DOHH2 (cell line): ENCODE measurements around the gene OR5AL1.

Experiments
- H3F3A ChIP-seq: fragments of 200-600 bp; sonication (generic), shearing (Covaris generic); 2 replicates; pipeline ENCODE4 v1.6.0; 2016; ENCODE audit warnings: antibody characterized with exemption, mild to moderate bottlenecking; ENCODE audit not compliant: control insufficient read depth, insufficient read depth
- H3K27ac ChIP-seq: fragments of 200-600 bp; sonication (generic); 2 replicates; pipeline ENCODE4 v1.5.1; 2014; ENCODE audit warnings: low read depth, mild to moderate bottlenecking, low read length, moderate library complexity
- H3K27me3 ChIP-seq: fragments of 200-600 bp; sonication (generic); 2 replicates; pipeline ENCODE4 v1.6.1; 2014; ENCODE audit warnings: mild to moderate bottlenecking, low read length, mixed read lengths; ENCODE audit not compliant: control insufficient read depth
- H3K36me3 ChIP-seq: fragments of 200-600 bp; sonication (generic); 2 replicates; pipeline ENCODE4 v1.6.1; 2014; ENCODE audit warnings: mild to moderate bottlenecking, low read length, moderate library complexity, mixed read lengths; ENCODE audit not compliant: control insufficient read depth
- H3K4me1 ChIP-seq: fragments of 200-600 bp; sonication (generic); 2 replicates; pipeline ENCODE4 v1.6.1; 2014; ENCODE audit warnings: mild to moderate bottlenecking, low read length, mixed read lengths; ENCODE audit not compliant: control insufficient read depth
- H3K4me2 ChIP-seq: fragments of 200-600 bp; sonication (generic); 2 replicates; pipeline ENCODE4 v1.6.0; 2014; ENCODE audit warnings: mild to moderate bottlenecking, low read length, moderate library complexity
- H3K4me3 ChIP-seq: fragments of 200-600 bp; sonication (generic); 2 replicates; pipeline ENCODE4 v1.5.1; 2014; ENCODE audit warnings: mild to moderate bottlenecking, low read length, mixed read lengths
- H3K79me2 ChIP-seq: fragments of 200-600 bp; sonication (generic); 2 replicates; pipeline ENCODE4 v1.6.1; 2014; ENCODE audit warnings: mild to moderate bottlenecking, low read length, mixed read lengths; ENCODE audit not compliant: control insufficient read depth
- H3K9me2 ChIP-seq: fragments of 200-600 bp; sonication (generic); replicated peaks from 2 replicates; pipeline ENCODE4 v1.6.1; 2014; ENCODE audit warnings: mild to moderate bottlenecking, low read length, mixed read lengths; ENCODE audit not compliant: control insufficient read depth
- H3K9me3 ChIP-seq: fragments of 200-600 bp; sonication (generic); 2 replicates; pipeline ENCODE4 v1.6.1; 2014; ENCODE audit warnings: antibody characterized with exemption, low read length, mixed read lengths; ENCODE audit not compliant: control insufficient read depth, insufficient read depth
- H4K20me1 ChIP-seq: fragments of 200-600 bp; sonication (generic); 2 replicates; pipeline ENCODE4 v1.6.0; 2014; ENCODE audit warnings: low read depth, mild to moderate bottlenecking, antibody characterized with exemption, low read length, moderate library complexity; ENCODE audit not compliant: control insufficient read depth, insufficient read depth
- EZH2phosphoT487 ChIP-seq: fragments of 200-600 bp; sonication (generic); IDR thresholded peaks from 2 replicates; pipeline ENCODE4 v1.6.1; 2017; ENCODE audit warnings: borderline replicate concordance, mild to moderate bottlenecking, antibody characterized with exemption, low read length, moderate library complexity, mixed read lengths
- TF ChIP-seq, protein P1 (sequence below): fragments of 200-600 bp; sonication (generic); IDR thresholded peaks from one replicate; pipeline ENCODE4 v1.5.1; 2014; ENCODE audit warnings: antibody characterized with exemption, mild to moderate bottlenecking, low read depth, low read length; ENCODE audit not compliant: poor library complexity, severe bottlenecking

The OR5AL1 gene

GRCh38 chr11:56412396-56412795 lies at the start of gene OR5AL1:
TSS of gene OR5AL1 (plus strand) at chr11:56412696.
- Histone ChIP-seq H3K27ac (no peak within 1 kb of the TSS), H3K79me2 (no peaks in the 10 kb centered on the region), H3K4me1 (no peaks in the 10 kb centered on the region), H3F3A (no peaks in the 10 kb centered on the region), H3K4me2 (no peak within 1 kb of the TSS), H3K27me3 (no peaks in the 10 kb centered on the region), H3K9me3 (no peaks in the 10 kb centered on the region), H3K9me2 (no peaks in the 10 kb centered on the region; the same call in 1 of the 2 replicates), H4K20me1 (no peaks in the 10 kb centered on the region), H3K4me3 (no peak within 1 kb of the TSS), H3K36me3 (no peaks in the 10 kb centered on the region)
- TF ChIP-seq, protein P1, sequence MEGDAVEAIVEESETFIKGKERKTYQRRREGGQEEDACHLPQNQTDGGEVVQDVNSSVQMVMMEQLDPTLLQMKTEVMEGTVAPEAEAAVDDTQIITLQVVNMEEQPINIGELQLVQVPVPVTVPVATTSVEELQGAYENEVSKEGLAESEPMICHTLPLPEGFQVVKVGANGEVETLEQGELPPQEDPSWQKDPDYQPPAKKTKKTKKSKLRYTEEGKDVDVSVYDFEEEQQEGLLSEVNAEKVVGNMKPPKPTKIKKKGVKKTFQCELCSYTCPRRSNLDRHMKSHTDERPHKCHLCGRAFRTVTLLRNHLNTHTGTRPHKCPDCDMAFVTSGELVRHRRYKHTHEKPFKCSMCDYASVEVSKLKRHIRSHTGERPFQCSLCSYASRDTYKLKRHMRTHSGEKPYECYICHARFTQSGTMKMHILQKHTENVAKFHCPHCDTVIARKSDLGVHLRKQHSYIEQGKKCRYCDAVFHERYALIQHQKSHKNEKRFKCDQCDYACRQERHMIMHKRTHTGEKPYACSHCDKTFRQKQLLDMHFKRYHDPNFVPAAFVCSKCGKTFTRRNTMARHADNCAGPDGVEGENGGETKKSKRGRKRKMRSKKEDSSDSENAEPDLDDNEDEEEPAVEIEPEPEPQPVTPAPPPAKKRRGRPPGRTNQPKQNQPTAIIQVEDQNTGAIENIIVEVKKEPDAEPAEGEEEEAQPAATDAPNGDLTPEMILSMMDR: no peak
- TF ChIP-seq EZH2phosphoT487: no peak

DNA sequence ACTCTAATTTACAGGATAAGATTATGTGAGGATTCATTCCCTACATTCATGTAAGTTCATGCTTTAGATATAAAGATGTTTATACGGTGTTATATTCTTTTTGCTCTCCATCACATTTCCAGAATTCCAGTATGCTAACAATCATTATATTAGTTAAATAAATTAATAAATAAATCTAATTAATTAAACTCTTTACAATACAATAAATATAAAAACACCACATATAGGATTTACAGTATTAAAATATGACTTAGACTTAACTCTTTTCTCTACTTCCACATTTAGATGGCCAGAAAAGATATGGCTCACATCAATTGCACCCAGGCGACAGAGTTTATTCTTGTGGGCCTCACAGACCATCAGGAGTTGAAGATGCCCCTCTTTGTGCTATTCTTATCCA lies 37.2 kb upstream of the OR5AL1 start, which contains the start of gene OR8U1:
Gene OR8U1 (plus strand): TSS at position 301 of the 400 bp plus-strand sequence. CDS start 0 bp downstream, at position 301.
- H3K79me2 ChIP-seq: no peaks in the 10 kb centered on the region
- H3F3A ChIP-seq: no peaks in the 10 kb centered on the region
- TF ChIP-seq, protein P1: no peak
- no peak for TF ChIP-seq EZH2phosphoT487
- H3K36me3 ChIP-seq: no peaks in the 10 kb centered on the region
- H4K20me1 ChIP-seq: no peaks in the 10 kb centered on the region
- H3K4me1 ChIP-seq: no peaks in the 10 kb centered on the region
- no peak within 1 kb of the TSS for H3K27ac ChIP-seq
- no peaks in the 10 kb centered on the region for H3K9me2 ChIP-seq
- no peak within 1 kb of the TSS for H3K4me2 ChIP-seq
- no peaks in the 10 kb centered on the region for H3K27me3 ChIP-seq
- H3K4me3 ChIP-seq: no peak within 1 kb of the TSS
- H3K9me3 ChIP-seq: no peaks in the 10 kb centered on the region

- no peaks in the 10 kb centered on the region for H3K9me3 ChIP-seq
- H3K9me2 ChIP-seq: no peaks in the 10 kb centered on the region
- H3K4me2 ChIP-seq: no peak overlapping the region
- no peak overlapping the region for H3K27ac ChIP-seq
- H3K27me3 ChIP-seq: no peaks in the 10 kb centered on the region
- no peaks in the 10 kb centered on the region for H3F3A ChIP-seq
- no peaks in the 10 kb centered on the region for H3K79me2 ChIP-seq
- no peak overlapping the region for H3K4me3 ChIP-seq
- TF ChIP-seq EZH2phosphoT487: no peak
- TF ChIP-seq, protein P1: no peak
- no peaks in the 10 kb centered on the region for H3K4me1 ChIP-seq
- no peaks in the 10 kb centered on the region for H3K36me3 ChIP-seq
- no peaks in the 10 kb centered on the region for H4K20me1 ChIP-seq
Observed at GRCh38 chr11:56380120-56380519, 32.4 kb upstream of the OR5AL1 start.

DNA sequence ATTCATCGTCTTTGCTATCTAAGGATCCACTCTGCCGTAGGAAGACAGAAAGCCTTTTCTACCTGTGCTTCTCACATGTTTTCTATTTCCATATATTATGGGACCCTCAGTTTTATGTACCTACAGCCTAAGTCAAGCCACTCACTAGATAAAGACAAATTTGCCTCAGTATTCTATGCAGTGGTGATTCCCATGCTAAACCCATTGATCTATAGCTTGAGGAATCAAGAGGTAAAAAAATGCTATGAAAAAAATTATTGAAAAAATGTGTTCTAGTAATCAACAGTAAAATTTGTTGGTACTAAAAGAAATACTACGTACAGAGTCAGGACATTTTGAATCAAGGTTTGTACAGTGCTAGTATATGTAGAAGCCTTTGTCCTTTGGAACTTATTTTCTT lies 18.1 kb upstream of the OR5AL1 start:
- Histone ChIP-seq H3K9me3 (no peaks in the 10 kb centered on the region; the same call in 1 of the 2 replicates), H3K4me1 (no peaks in the 10 kb centered on the region), H4K20me1 (no peaks in the 10 kb centered on the region), H3K4me2 (no peak overlapping the region), H3K27me3 (no peaks in the 10 kb centered on the region), H3K36me3 (no peaks in the 10 kb centered on the region), H3K9me2 (no peaks in the 10 kb centered on the region), H3F3A (no peaks in the 10 kb centered on the region), H3K79me2 (no peaks in the 10 kb centered on the region), H3K4me3 (no peak overlapping the region), H3K27ac (no peak overlapping the region)
- TF ChIP-seq, protein P1: no peak
- TF ChIP-seq EZH2phosphoT487: no peak
